SK-N-SH (cell line): Measurements from ENCODE around the gene ZNF627. TPM values are rescaled to one million over a fixed set of nuclear protein-coding genes. Genes with fewer than 3 reads are reported as not detected.

Experiments used
- CTCF ChIA-PET: fragments of 300-600, 350-600 bp; formaldehyde crosslinking; extraction: SDS; loops from one replicate; lab custom pipeline; 2021; lab: Yijun Ruan, JAX
- POLR2A ChIA-PET: fragments of 350-600 bp; sonication (Branson Sonifier 250); formaldehyde crosslinking; extraction: SDS; loops from one replicate; lab custom pipeline; 2020; ENCODE audit warnings: antibody characterized with exemption, inconsistent platforms; lab: Yijun Ruan, JAX
- DNase-seq: peaks from one replicate; pipeline ENCODE4 v3.0.0; 2012
- H2AFZ ChIP-seq: fragments of 200-600 bp; sonication (generic); 2 replicates; pipeline ENCODE4 v1.8.1; 2016; ENCODE audit warnings: antibody characterized with exemption, mild to moderate bottlenecking, low read depth
- H3F3A ChIP-seq: fragments of 200-600 bp; sonication (generic); replicated peaks from 2 replicates; pipeline ENCODE3; 2016; ENCODE audit warnings: antibody characterized with exemption, mild to moderate bottlenecking; ENCODE audit not compliant: insufficient read depth
- H3K27ac ChIP-seq, 2 experiments: fragments of 200-500 bp in 1 of 2; fragments of 200-600 bp in 1 of 2; sonication (Bioruptor generic) in 1 of 2; sonication (generic), shearing (Covaris generic) in 1 of 2; 2 replicates each; pipeline versions ENCODE4 v1.5.1 to v1.6.1; 2014 to 2016; ENCODE audit warnings: low read depth in 2 of 2, inconsistent platforms in 1 of 2, low read length in 1 of 2, mild to moderate bottlenecking in 1 of 2, mixed read lengths in 1 of 2
- H3K27me3 ChIP-seq: fragments of 200-600 bp; sonication (generic), shearing (Covaris generic); 2 replicates; pipeline ENCODE4 v1.6.1; 2016; ENCODE audit warnings: mixed run types; ENCODE audit not compliant: insufficient read depth
- H3K36me3 ChIP-seq, 2 experiments: fragments of 200-500 bp in 1 of 2; fragments of 200-600 bp in 1 of 2; sonication (Bioruptor generic) in 1 of 2; sonication (generic) in 1 of 2; replicated peaks in 1 of 2; 2 replicates each; pipeline versions ENCODE3 to v1.5.1; 2014 to 2016; ENCODE audit warnings: low read length in 1 of 2, mild to moderate bottlenecking in 1 of 2; ENCODE audit not compliant: insufficient read depth in 2 of 2, control insufficient read depth in 1 of 2
- H3K4me1 ChIP-seq, 2 experiments: fragments of 200-500 bp in 1 of 2; fragments of 200-600 bp in 1 of 2; sonication (Bioruptor generic) in 1 of 2; sonication (generic), shearing (Covaris generic) in 1 of 2; 2 replicates each; pipeline versions ENCODE4 v1.5.1 to v1.6.1; 2014 to 2016; ENCODE audit warnings: low read depth in 1 of 2, low read length in 1 of 2, mixed run types in 1 of 2; ENCODE audit not compliant: insufficient read depth in 2 of 2, control insufficient read depth in 1 of 2
- H3K4me2 ChIP-seq: fragments of 200-600 bp; sonication (generic), shearing (Covaris generic); 2 replicates; pipeline ENCODE4 v1.6.1; 2017; ENCODE audit warnings: mixed run types
- H3K4me3 ChIP-seq, 2 experiments: fragments of 200-500 bp in 1 of 2; fragments of 200-600 bp in 1 of 2; sonication (Bioruptor generic) in 1 of 2; sonication (generic), shearing (Covaris generic) in 1 of 2; 2 replicates each; pipeline versions ENCODE4 v1.5.1 to v1.8.1; 2014 to 2016; ENCODE audit warnings: low read depth in 2 of 2, inconsistent platforms in 1 of 2, low read length in 1 of 2, mild to moderate bottlenecking in 1 of 2, mixed read lengths in 1 of 2, moderate library complexity in 1 of 2
- H3K79me2 ChIP-seq: fragments of 200-600 bp; sonication (generic); 2 replicates; pipeline ENCODE4 v1.8.1; 2017; ENCODE audit warnings: mild to moderate bottlenecking; ENCODE audit not compliant: insufficient read depth
- H3K9ac ChIP-seq: fragments of 200-600 bp; sonication (generic); 2 replicates; pipeline ENCODE4 v1.6.1; 2017; ENCODE audit warnings: mixed run types
- H3K9me2 ChIP-seq: fragments of 200-600 bp; sonication (generic); 2 replicates; pipeline ENCODE4 v1.6.1; 2017; ENCODE audit warnings: mixed run types
- H3K9me3 ChIP-seq: fragments of 200-600 bp; sonication (generic); 2 replicates; pipeline ENCODE4 v1.6.1; 2017; ENCODE audit warnings: mixed run types, mild to moderate bottlenecking, moderate library complexity
- H4K20me1 ChIP-seq: fragments of 200-600 bp; sonication (generic); 2 replicates; pipeline ENCODE4 v1.6.1; 2017; ENCODE audit warnings: mild to moderate bottlenecking, mixed run types; ENCODE audit not compliant: insufficient read depth
- CTCF ChIP-seq: fragments of 200-600 bp; sonication (generic); IDR thresholded peaks from 2 replicates; pipeline ENCODE4 v1.6.1; 2017; ENCODE audit warnings: antibody characterized with exemption, mild to moderate bottlenecking, moderate library complexity
- ELF1 ChIP-seq: IDR thresholded peaks from 2 replicates; pipeline ENCODE4 v1.4.0; 2012
- FOSL2 ChIP-seq: IDR thresholded peaks from 2 replicates; pipeline ENCODE4 v1.4.0; 2012; ENCODE audit warnings: low read depth, mild to moderate bottlenecking, moderate library complexity, borderline replicate concordance
- FOXM1 ChIP-seq: IDR thresholded peaks from 2 replicates; pipeline ENCODE4 v1.4.0; 2012; ENCODE audit warnings: low read depth, mild to moderate bottlenecking
- GABPA ChIP-seq: IDR thresholded peaks from 2 replicates; pipeline ENCODE4 v1.4.0; 2012; ENCODE audit warnings: low read depth, mild to moderate bottlenecking
- GATA2 ChIP-seq: sonication (generic); formaldehyde crosslinking; IDR thresholded peaks from 2 replicates; pipeline ENCODE4 v1.5.0; 2020; ENCODE audit warnings: mild to moderate bottlenecking, missing genetic modification reagents
- MXI1 ChIP-seq: IDR thresholded peaks from 2 replicates; pipeline ENCODE4 v1.6.1; 2012; ENCODE audit warnings: mild to moderate bottlenecking, low read depth, low read length, improper control_type of control experiment
- POLR2AphosphoS5 ChIP-seq: IDR thresholded peaks from 2 replicates; pipeline ENCODE4 v1.6.1; 2012; ENCODE audit warnings: low read depth, low read length
- RAD21 ChIP-seq: IDR thresholded peaks from 2 replicates; pipeline ENCODE4 v1.6.1; 2012; ENCODE audit warnings: mild to moderate bottlenecking, low read length
- REST ChIP-seq: IDR thresholded peaks from 2 replicates; pipeline ENCODE4 v1.6.1; 2012; ENCODE audit warnings: mild to moderate bottlenecking, low read depth, low read length, moderate library complexity
- TAF1 ChIP-seq: IDR thresholded peaks from 2 replicates; pipeline ENCODE4 v1.6.1; 2012; ENCODE audit warnings: low read depth, mild to moderate bottlenecking, low read length, moderate library complexity, borderline replicate concordance
- TCF12 ChIP-seq: IDR thresholded peaks from 2 replicates; pipeline ENCODE4 v1.4.0; 2012
- TEAD4 ChIP-seq: IDR thresholded peaks from 2 replicates; pipeline ENCODE4 v1.4.0; 2012; ENCODE audit warnings: mild to moderate bottlenecking, borderline replicate concordance; ENCODE audit not compliant: insufficient read depth
- USF2 ChIP-seq: fragments of 150-350 bp; IDR thresholded peaks from 2 replicates; pipeline ENCODE4 v1.6.1; 2017; ENCODE audit warnings: antibody characterized with exemption, low read length, low read depth, borderline replicate concordance
- YY1 ChIP-seq: IDR thresholded peaks from 2 replicates; pipeline ENCODE4 v1.4.0; 2012; ENCODE audit warnings: low read depth, mild to moderate bottlenecking
- WGBS: methylation state at CpG from one replicate; pipeline ENCODE4 v1.1.6; 2017; ENCODE audit warnings: low lambda C conversion rate; 5-methylcytosine and 5-hydroxymethylcytosine counted together
- polyA plus RNA-seq, 3 experiments: library from polyadenylated mRNA; depleted of rRNA; stranded (reverse); fragments of >200 nt; gene quantifications; 2 replicates each; pipeline ENCODE4 v1.2.3, GENCODE V29; 2012
- TF ChIP-seq, protein P1 (sequence below): fragments of 150-350 bp; IDR thresholded peaks from 2 replicates; pipeline ENCODE4 v1.6.1; 2016; ENCODE audit warnings: mild to moderate bottlenecking, low read depth, low read length
- TF ChIP-seq, protein P2 (sequence below): IDR thresholded peaks from 2 replicates; pipeline ENCODE4 v1.4.0; 2012; ENCODE audit warnings: low read depth, borderline replicate concordance

Gene ZNF627
- polyA plus RNA-seq, 1 of the 3 experiments (the other 2 are of a cell fraction), result 5.8 TPM

GRCh38 chr19:11597202-11598102 is at the start of gene ZNF627 (continued):
- TF ChIP-seq, protein P1, sequence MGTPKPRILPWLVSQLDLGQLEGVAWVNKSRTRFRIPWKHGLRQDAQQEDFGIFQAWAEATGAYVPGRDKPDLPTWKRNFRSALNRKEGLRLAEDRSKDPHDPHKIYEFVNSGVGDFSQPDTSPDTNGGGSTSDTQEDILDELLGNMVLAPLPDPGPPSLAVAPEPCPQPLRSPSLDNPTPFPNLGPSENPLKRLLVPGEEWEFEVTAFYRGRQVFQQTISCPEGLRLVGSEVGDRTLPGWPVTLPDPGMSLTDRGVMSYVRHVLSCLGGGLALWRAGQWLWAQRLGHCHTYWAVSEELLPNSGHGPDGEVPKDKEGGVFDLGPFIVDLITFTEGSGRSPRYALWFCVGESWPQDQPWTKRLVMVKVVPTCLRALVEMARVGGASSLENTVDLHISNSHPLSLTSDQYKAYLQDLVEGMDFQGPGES, result no peak
- TF ChIP-seq TEAD4, result no peak
- peak; percentile 86 for TF ChIP-seq TAF1
- peak; percentile 98 for TF ChIP-seq POLR2AphosphoS5
- TF ChIP-seq GABPA, result no peak
- TF ChIP-seq ELF1, result no peak
- no peak for TF ChIP-seq YY1
- no peak for TF ChIP-seq FOXM1
- TF ChIP-seq CTCF, result peak; percentile 11; the same call in 1 of the 2 replicates
- no peak for TF ChIP-seq USF2

- no peaks in the 10 kb centered on the region for H3K4me1 ChIP-seq
- no peak overlapping the region for H2AFZ ChIP-seq
- POLR2A ChIA-PET, result no interaction called here
- DNase-seq, result no peak
- no peaks in the 10 kb centered on the region for H3K79me2 ChIP-seq
- H3K9me2 ChIP-seq, result no peaks in the 10 kb centered on the region
- H3F3A ChIP-seq, result no peaks in the 10 kb centered on the region
- H3K36me3 ChIP-seq, result peaks cover 0 to 8% of the 10 kb centered on the region in 2 experiments
- TF ChIP-seq MXI1, result no peak
- no peak for TF ChIP-seq FOSL2
- TF ChIP-seq USF2, result no peak
- no peak for TF ChIP-seq YY1
- no peak for TF ChIP-seq GATA2 (CRISPR knock-in tag)
- TF ChIP-seq ELF1, result no peak
- TF ChIP-seq REST, result no peak
- TF ChIP-seq TCF12, result no peak
- TF ChIP-seq, protein P2, sequence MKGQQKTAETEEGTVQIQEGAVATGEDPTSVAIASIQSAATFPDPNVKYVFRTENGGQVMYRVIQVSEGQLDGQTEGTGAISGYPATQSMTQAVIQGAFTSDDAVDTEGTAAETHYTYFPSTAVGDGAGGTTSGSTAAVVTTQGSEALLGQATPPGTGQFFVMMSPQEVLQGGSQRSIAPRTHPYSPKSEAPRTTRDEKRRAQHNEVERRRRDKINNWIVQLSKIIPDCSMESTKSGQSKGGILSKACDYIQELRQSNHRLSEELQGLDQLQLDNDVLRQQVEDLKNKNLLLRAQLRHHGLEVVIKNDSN, result no peak
- no peak for TF ChIP-seq RAD21
- H3K9ac ChIP-seq, result no peak overlapping the region
- no peak overlapping the region for H3K27ac ChIP-seq
- H4K20me1 ChIP-seq, result no peaks in the 10 kb centered on the region
- no peak overlapping the region for H3K4me3 ChIP-seq
- H3K9me3 ChIP-seq, result no peaks in the 10 kb centered on the region
- no peak overlapping the region for H3K4me2 ChIP-seq
- WGBS, result 81% methylated on average over 12 of the region's 14 CpGs
- CTCF ChIA-PET, result interaction anchor here (1.2 kb wide), 1 partner anchor 19 kb away, joined by 3 read pairs; the partner anchor contains the start of gene ECSIT
- no peaks in the 10 kb centered on the region for H3K27me3 ChIP-seq
Observed at GRCh38 chr19:11547929-11548700, 49.2 kb upstream of the ZNF627 start.
